ENCODE results near the gene VPS72. TPM values are rescaled to one million over a fixed set of nuclear protein-coding genes. Genes with fewer than 3 reads are reported as not detected.

VPS72 gene
- total and polyA plus RNA-seq, 2 of the 13 experiments (the other 11 are each of a cell fraction or from before 2014, with no cell fraction given): 33.7 to 34.5 TPM

DNA sequence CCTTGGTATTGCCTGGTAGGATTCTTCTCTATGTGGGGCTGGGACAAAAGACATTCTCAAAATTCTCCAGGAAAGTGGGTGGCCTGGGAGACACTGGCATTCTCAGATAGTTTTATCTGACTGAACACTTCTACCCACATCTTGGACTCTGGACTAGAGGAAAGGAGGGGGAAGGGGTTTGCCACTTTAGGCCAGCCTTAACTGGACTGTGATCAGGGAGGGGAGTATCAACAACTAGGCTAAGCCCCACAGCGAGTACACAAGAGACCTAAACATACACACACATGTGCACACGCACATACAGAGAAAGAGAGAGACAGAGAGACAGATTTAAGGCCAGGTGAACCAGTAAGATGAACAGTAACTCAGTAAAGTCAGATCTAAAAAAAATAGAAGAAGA, 42.3 kb downstream of the VPS72 start (continued):
- 0 out of 2 replicates have a peak, but pooled peaks have one; percentile 46 for TF ChIP-seq HDAC1 (CRISPR knock-in tag; IDR thresholded peaks at IDR 0.05)
- no peak for TF ChIP-seq ZNF703 (CRISPR knock-in tag; IDR thresholded peaks at IDR 0.05; ENCODE audit: borderline replicate concordance)
- 0 out of 2 replicates have a peak, but pooled peaks have one; percentile 41 for TF ChIP-seq SPEN (CRISPR knock-in tag; IDR thresholded peaks at IDR 0.05; ENCODE audit: low read depth)
- TF ChIP-seq ZNF460 (CRISPR knock-in tag; IDR thresholded peaks at IDR 0.05; ENCODE audit: borderline replicate concordance): no peak
- TF ChIP-seq ZNF816 (CRISPR knock-in tag; IDR thresholded peaks at IDR 0.05; ENCODE audit: borderline replicate concordance): no peak
- no peak for TF ChIP-seq FOXJ3 (CRISPR knock-in tag; IDR thresholded peaks at IDR 0.05; ENCODE audit: borderline replicate concordance)
- no peak for TF ChIP-seq ZSCAN22 (CRISPR knock-in tag; IDR thresholded peaks at IDR 0.05)
- TF ChIP-seq, protein P1, sequence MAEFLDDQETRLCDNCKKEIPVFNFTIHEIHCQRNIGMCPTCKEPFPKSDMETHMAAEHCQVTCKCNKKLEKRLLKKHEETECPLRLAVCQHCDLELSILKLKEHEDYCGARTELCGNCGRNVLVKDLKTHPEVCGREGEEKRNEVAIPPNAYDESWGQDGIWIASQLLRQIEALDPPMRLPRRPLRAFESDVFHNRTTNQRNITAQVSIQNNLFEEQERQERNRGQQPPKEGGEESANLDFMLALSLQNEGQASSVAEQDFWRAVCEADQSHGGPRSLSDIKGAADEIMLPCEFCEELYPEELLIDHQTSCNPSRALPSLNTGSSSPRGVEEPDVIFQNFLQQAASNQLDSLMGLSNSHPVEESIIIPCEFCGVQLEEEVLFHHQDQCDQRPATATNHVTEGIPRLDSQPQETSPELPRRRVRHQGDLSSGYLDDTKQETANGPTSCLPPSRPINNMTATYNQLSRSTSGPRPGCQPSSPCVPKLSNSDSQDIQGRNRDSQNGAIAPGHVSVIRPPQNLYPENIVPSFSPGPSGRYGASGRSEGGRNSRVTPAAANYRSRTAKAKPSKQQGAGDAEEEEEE (CRISPR knock-in tag; IDR thresholded peaks at IDR 0.05; ENCODE audit: borderline replicate concordance): no peak
- TF ChIP-seq, protein P2, sequence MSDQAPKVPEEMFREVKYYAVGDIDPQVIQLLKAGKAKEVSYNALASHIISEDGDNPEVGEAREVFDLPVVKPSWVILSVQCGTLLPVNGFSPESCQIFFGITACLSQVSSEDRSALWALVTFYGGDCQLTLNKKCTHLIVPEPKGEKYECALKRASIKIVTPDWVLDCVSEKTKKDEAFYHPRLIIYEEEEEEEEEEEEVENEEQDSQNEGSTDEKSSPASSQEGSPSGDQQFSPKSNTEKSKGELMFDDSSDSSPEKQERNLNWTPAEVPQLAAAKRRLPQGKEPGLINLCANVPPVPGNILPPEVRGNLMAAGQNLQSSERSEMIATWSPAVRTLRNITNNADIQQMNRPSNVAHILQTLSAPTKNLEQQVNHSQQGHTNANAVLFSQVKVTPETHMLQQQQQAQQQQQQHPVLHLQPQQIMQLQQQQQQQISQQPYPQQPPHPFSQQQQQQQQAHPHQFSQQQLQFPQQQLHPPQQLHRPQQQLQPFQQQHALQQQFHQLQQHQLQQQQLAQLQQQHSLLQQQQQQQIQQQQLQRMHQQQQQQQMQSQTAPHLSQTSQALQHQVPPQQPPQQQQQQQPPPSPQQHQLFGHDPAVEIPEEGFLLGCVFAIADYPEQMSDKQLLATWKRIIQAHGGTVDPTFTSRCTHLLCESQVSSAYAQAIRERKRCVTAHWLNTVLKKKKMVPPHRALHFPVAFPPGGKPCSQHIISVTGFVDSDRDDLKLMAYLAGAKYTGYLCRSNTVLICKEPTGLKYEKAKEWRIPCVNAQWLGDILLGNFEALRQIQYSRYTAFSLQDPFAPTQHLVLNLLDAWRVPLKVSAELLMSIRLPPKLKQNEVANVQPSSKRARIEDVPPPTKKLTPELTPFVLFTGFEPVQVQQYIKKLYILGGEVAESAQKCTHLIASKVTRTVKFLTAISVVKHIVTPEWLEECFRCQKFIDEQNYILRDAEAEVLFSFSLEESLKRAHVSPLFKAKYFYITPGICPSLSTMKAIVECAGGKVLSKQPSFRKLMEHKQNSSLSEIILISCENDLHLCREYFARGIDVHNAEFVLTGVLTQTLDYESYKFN (CRISPR knock-in tag; conservative IDR thresholded peaks at IDR 0.05): peak; percentile 77
- TF ChIP-seq, protein P3, sequence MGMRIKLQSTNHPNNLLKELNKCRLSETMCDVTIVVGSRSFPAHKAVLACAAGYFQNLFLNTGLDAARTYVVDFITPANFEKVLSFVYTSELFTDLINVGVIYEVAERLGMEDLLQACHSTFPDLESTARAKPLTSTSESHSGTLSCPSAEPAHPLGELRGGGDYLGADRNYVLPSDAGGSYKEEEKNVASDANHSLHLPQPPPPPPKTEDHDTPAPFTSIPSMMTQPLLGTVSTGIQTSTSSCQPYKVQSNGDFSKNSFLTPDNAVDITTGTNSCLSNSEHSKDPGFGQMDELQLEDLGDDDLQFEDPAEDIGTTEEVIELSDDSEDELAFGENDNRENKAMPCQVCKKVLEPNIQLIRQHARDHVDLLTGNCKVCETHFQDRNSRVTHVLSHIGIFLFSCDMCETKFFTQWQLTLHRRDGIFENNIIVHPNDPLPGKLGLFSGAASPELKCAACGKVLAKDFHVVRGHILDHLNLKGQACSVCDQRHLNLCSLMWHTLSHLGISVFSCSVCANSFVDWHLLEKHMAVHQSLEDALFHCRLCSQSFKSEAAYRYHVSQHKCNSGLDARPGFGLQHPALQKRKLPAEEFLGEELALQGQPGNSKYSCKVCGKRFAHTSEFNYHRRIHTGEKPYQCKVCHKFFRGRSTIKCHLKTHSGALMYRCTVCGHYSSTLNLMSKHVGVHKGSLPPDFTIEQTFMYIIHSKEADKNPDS (CRISPR knock-in tag; IDR thresholded peaks at IDR 0.05): peak; percentile 93
- TF ChIP-seq ZNF205 (CRISPR knock-in tag; IDR thresholded peaks at IDR 0.05): no peak; the same call in 1 of the 2 replicates
- TF ChIP-seq ZSCAN29 (CRISPR knock-in tag; conservative IDR thresholded peaks at IDR 0.05): no peak
- TF ChIP-seq CENPT (CRISPR knock-in tag; IDR thresholded peaks at IDR 0.05; ENCODE audit: low read depth): no peak
- TF ChIP-seq ZBTB7A (CRISPR knock-in tag; IDR thresholded peaks at IDR 0.05): no peak
- TF ChIP-seq PAX8 (CRISPR knock-in tag; IDR thresholded peaks at IDR 0.05; ENCODE audit: borderline replicate concordance): no peak
- no peak for TF ChIP-seq ZNF337 (CRISPR knock-in tag; IDR thresholded peaks at IDR 0.05; ENCODE audit: borderline replicate concordance, low read depth)
- no peak for TF ChIP-seq ZFY (CRISPR knock-in tag; IDR thresholded peaks at IDR 0.05)
- no peak for TF ChIP-seq CBX5 (CRISPR knock-in tag; IDR thresholded peaks at IDR 0.05; ENCODE audit: borderline replicate concordance)
- TF ChIP-seq MYNN (CRISPR knock-in tag; IDR thresholded peaks at IDR 0.05; ENCODE audit: low read depth): no peak
- no peak for TF ChIP-seq ATF7 (IDR thresholded peaks at IDR 0.05)
- TF ChIP-seq ATF7 (CRISPR knock-in tag; IDR thresholded peaks at IDR 0.05): no peak
- no peak for TF ChIP-seq U2AF2 (IDR thresholded peaks at IDR 0.05; ENCODE audit: low read depth, low read length)
- no peak for TF ChIP-seq FOXA1 (IDR thresholded peaks at IDR 0.05)
- TF ChIP-seq FOXA1 (CRISPR knock-in tag; IDR thresholded peaks at IDR 0.05): peak; percentile 67
- no peak for TF ChIP-seq TBX3 (IDR thresholded peaks at IDR 0.05; ENCODE audit: borderline replicate concordance)
- TF ChIP-seq SIX1 (CRISPR knock-in tag; IDR thresholded peaks at IDR 0.05; ENCODE audit: borderline replicate concordance): no peak

Data from HepG2 (cell line).